Measurements from ENCODE around the gene COL26A1.

- TF ChIP-seq CTCF (conservative IDR thresholded peaks at IDR 0.05; ENCODE audit: low read depth, low read length) (no peak), EZH2 (IDR thresholded peaks at IDR 0.05; ENCODE audit: low read length, unreplicated experiment) (no peak)
Observed at GRCh38 chr7:101367676-101368075, 5.0 kb downstream of the COL26A1 start.

Measured in PC-3 (cell line).